CD4-positive, alpha-beta T cell treated with Interleukin-15 for 4 hours (primary cell): ENCODE results near the gene EIF5A.

Experiments
- DNase-seq: peaks from one replicate; pipeline ENCODE4 v3.0.0-alpha.2; 2020; ENCODE audit warnings: low spot score

Gene EIF5A

GRCh38 chr17:7355573-7355972 lies 48.1 kb downstream of the EIF5A start:
- no peak for DNase-seq

DNA sequence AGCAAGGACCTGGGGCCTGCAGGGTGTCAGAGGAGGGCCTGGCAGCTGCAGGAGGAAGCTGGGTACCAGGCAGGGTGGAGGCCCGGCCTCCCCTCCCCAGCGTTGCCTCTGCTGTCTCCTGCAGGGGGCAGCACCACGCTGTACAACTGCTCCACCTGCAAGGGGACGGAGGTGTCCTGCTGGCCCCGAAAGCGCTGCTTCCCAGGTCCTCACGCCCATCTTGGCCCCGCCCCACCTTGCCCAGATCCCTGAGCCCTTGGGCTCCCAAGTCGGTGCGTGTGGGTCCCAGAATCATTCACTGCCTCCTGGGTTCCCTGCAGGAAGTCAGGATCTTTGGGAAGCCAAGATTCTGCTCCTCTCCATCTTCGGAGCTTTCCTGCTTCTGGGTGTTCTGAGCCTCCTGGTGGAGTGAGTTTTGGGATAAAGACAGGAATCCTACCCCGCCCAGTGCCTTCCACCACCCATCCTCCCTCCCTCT lies 48.7 kb downstream of the EIF5A start:
- peak; percentile 88 for DNase-seq

DNA sequence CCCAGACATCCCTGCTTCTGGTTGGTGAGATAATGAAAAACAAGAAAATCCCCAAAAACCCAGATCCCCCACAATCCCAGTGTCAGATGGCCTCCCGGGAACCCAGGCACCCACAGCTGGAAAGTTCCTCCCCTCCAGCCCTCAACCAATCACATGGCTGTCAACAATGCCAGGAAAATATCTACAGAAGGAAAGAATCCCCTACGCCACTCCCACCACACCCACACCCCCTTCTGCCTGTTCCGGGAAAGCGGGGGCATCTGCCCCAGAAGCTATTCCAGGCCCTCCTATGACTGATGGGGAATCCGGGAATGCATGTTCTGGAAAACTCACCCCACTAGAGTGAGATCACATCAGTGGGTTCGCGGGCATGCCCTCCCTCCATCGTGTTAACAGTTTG lies 49.3 kb downstream of the EIF5A start:
- DNase-seq: no peak

DNA sequence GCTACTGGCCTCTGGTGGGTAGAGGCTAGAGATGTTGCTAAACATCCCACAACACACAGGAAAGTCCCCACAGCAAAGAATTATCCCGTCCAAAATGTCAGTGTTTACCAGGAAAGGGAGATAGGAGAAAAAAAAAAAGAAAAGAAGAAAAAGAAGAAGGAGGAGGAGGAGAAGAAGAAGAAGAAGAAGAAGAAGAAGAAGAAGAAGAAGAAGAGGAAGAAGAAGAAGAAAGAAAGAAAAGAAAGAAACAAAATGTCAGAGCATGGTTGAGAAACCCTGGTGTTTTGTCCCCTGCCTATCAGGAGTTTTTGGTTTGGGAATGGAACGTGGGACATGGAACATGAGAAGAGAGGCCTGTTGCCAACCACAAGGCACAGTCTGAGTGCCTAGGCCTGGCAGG lies 50.0 kb downstream of the EIF5A start:
- no peak for DNase-seq

DNA sequence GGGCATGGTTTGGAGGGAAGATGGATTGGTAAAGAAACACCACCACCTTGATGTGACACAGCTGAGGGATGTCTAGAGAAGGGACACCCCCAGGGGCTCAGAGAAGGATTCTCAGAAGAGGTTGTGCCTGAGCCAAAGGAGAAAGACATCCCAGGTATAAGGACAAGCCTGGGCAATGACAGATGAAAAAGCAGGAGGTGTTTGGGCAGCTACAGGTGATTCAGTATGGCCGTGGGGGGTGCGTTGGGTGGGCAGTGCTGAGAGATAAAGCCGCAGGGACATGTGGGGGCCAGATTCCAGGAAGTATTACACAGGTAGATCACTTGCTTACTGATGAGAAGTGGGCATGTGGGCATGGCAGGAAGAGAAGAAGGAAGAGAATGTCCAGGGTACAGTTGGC lies 54.5 kb downstream of the EIF5A start:
- no peak for DNase-seq
